Progenitor cell of endocrine pancreas (in vitro differentiated cells): Measurements from ENCODE around the gene PTTG1. TPM values are rescaled to one million over a fixed set of nuclear protein-coding genes. Genes with fewer than 3 reads are reported as not detected.

Experiments
- DNase-seq: peaks from one replicate; pipeline ENCODE4 v3.0.0; 2021; ENCODE audit warnings: low spot score; ENCODE audit not compliant: unreplicated experiment
- H3K27ac Mint-ChIP-seq: 2 replicates; pipeline ENCODE4 v1.8.0; 2021; ENCODE audit warnings: mild to moderate bottlenecking, moderate library complexity, mixed read lengths
- H3K27me3 Mint-ChIP-seq: 2 replicates; pipeline ENCODE4 v1.8.0; 2021; ENCODE audit warnings: mixed read lengths
- H3K36me3 Mint-ChIP-seq: 2 replicates; pipeline ENCODE4 v1.8.0; 2022; ENCODE audit warnings: mixed read lengths; ENCODE audit not compliant: insufficient read depth
- H3K4me1 Mint-ChIP-seq: 2 replicates; pipeline ENCODE4 v1.8.0; 2021; ENCODE audit warnings: low read depth, mixed read lengths
- H3K4me3 Mint-ChIP-seq: 2 replicates; pipeline ENCODE4 v1.8.0; 2021; ENCODE audit warnings: low read depth, mild to moderate bottlenecking, moderate library complexity, mixed read lengths
- H3K9me3 Mint-ChIP-seq: 2 replicates; pipeline ENCODE4 v1.8.0; 2021; ENCODE audit warnings: low read depth, mixed read lengths
- CTCF ChIP-seq: fragments of 200-600 bp; sonication (generic); IDR thresholded peaks from one replicate; pipeline ENCODE4 v1.5.0; 2021; ENCODE audit warnings: antibody characterized with exemption, mild to moderate bottlenecking; ENCODE audit not compliant: unreplicated experiment
- total RNA-seq: library from RNA; stranded (reverse); gene quantifications from 2 replicates; pipeline ENCODE4 v1.2.1, GENCODE V29; 2021

The PTTG1 gene
- total RNA-seq, 1 donor from 2014 or later, result 50.0 TPM

- H3K9me3 Mint-ChIP-seq, result peaks cover 3% of the 10 kb centered on the region
- no peaks in the 10 kb centered on the region for H3K27me3 Mint-ChIP-seq
- no peak overlapping the region for H3K4me3 Mint-ChIP-seq
- H3K4me1 Mint-ChIP-seq, result peaks cover 27% of the 10 kb centered on the region
- no peaks in the 10 kb centered on the region for H3K36me3 Mint-ChIP-seq
- TF ChIP-seq CTCF, result no peak
- DNase-seq, result no peak
- no peak overlapping the region for H3K27ac Mint-ChIP-seq
These were observed 41.6 kb downstream of the PTTG1 start for GRCh38 chr5:160463227-160463626.

DNA sequence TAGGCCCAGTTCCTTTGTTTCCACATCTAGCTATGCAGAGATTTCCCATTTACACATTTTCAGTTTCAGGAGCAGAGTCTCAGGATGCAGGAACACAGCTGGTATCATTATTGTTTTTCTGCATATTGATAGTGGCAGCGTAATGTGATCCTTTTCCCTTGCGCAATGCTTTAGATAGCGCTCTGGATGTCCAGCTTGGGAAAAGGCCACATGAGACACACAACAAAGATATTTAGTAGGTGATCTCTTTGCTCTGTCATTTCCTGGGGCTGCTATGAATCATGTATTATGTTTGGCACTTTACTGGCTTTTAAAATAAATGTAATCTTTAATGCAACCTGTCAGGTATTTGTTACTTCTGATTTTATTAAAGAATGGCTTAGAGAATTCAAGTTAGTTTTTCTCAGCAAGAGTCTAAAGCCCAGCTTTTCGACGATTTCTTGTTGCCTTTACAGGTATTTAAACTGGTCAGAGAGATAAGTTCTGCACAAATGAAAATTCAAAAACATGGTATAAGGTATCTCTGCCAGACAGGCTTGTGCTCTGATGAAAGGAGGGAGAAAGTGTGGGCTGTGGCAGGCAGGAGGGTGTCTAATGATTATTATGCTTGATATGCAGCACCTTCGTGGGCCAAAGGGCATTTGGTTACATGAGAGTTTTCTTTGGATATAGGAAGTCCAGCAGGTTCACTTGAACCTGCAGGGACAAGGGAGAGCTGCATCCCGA is 42.2 kb downstream of the PTTG1 start:
- peak overlapping the region; percentile 73 for H3K27ac Mint-ChIP-seq
- no peaks in the 10 kb centered on the region for H3K36me3 Mint-ChIP-seq

GRCh38 chr5:160464466-160464797 is 42.8 kb downstream of the PTTG1 start:
- Mint-ChIP-seq H3K9me3 (peaks cover 3% of the 10 kb centered on the region), H3K36me3 (no peaks in the 10 kb centered on the region), H3K4me3 (no peak overlapping the region), H3K27me3 (no peaks in the 10 kb centered on the region), H3K27ac (no peak overlapping the region), H3K4me1 (peaks cover 27% of the 10 kb centered on the region)
- no peak for TF ChIP-seq CTCF
- no peak for DNase-seq

More for the DNA sequence above, 42.2 kb downstream of the PTTG1 start:
- Mint-ChIP-seq H3K4me1 (peaks cover 27% of the 10 kb centered on the region), H3K9me3 (peaks cover 3% of the 10 kb centered on the region), H3K4me3 (no peak overlapping the region), H3K27me3 (no peaks in the 10 kb centered on the region)
- DNase-seq, result no peak
- no peak for TF ChIP-seq CTCF

GRCh38 chr5:160466116-160466515 is 44.5 kb downstream of the PTTG1 start:
- Mint-ChIP-seq H3K4me1 (peaks cover 28% of the 10 kb centered on the region), H3K36me3 (no peaks in the 10 kb centered on the region), H3K27me3 (no peaks in the 10 kb centered on the region), H3K9me3 (peaks cover 3% of the 10 kb centered on the region), H3K4me3 (no peak overlapping the region), H3K27ac (no peak overlapping the region)
- DNase-seq, result no peak
- no peak for TF ChIP-seq CTCF

DNA sequence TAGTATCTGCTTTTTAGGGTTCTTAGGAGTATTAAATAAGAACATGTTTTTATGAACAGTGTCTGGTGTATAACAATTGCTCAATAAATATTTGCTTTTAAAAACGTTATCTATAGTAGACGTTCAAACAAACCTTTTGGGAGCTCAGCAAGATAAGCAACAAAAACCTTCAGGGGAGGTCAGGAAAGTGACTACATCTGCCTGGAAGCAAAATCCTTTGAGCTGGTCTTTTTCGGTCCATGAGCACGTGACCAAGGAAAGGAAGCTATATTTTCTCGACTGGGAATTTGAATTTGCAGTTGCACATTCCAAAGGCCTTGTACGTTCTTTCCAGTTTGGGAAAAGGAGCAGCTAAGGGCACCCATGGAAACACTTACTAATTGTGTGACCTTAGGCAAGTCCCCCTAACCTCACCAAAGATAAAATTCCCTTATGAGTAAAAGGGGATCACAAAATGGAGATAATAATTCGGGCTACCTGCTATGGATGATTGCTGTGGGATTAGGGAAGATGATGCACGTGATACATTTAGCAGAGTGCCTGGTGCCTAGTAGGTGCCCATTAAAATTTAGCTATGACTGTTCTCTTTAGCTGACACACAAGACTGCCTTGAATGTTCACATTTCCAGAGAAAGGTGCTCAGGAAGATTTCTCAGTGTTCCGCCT is 45.4 kb downstream of the PTTG1 start:
- Mint-ChIP-seq H3K27ac (peak overlapping the region; percentile 26), H3K27me3 (no peaks in the 10 kb centered on the region), H3K4me3 (no peak overlapping the region), H3K36me3 (no peaks in the 10 kb centered on the region), H3K4me1 (peaks cover 28% of the 10 kb centered on the region), H3K9me3 (no peaks in the 10 kb centered on the region)
- no peak for DNase-seq
- TF ChIP-seq CTCF, result no peak
